GM10266 (cell line): ENCODE data around the gene SLC38A4.

Experiments
- DNase-seq: peaks from one replicate; pipeline ENCODE4 v3.0.0; 2012; ENCODE audit errors: extremely low spot score
- TF ChIP-seq, protein P1 (sequence below): IDR thresholded peaks from 2 replicates; pipeline ENCODE4 v1.5.1; 2012; ENCODE audit warnings: mild to moderate bottlenecking, low read depth; ENCODE audit not compliant: control insufficient read depth, insufficient read depth; ENCODE audit errors: missing control alignments

SLC38A4 gene

DNA sequence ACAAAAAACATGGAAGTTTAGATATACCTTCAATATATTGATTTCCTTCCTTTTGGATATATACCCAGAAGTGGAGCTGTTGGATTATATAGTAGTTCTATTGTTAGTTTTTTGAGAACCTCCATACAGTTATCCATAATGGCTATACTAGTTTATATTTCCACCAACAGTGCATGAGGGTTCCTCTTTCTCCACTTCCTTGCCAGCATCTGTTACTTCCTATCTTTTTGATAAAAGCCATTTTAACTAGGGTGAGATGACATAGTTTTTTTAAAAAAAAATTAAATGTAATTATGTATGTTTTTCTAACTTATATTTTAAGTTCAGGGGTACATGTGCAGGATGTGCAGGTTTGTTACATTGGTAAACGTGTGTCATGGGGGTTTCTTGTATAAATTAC lies 10.0 kb upstream of the SLC38A4 start:
- TF ChIP-seq, protein P1, sequence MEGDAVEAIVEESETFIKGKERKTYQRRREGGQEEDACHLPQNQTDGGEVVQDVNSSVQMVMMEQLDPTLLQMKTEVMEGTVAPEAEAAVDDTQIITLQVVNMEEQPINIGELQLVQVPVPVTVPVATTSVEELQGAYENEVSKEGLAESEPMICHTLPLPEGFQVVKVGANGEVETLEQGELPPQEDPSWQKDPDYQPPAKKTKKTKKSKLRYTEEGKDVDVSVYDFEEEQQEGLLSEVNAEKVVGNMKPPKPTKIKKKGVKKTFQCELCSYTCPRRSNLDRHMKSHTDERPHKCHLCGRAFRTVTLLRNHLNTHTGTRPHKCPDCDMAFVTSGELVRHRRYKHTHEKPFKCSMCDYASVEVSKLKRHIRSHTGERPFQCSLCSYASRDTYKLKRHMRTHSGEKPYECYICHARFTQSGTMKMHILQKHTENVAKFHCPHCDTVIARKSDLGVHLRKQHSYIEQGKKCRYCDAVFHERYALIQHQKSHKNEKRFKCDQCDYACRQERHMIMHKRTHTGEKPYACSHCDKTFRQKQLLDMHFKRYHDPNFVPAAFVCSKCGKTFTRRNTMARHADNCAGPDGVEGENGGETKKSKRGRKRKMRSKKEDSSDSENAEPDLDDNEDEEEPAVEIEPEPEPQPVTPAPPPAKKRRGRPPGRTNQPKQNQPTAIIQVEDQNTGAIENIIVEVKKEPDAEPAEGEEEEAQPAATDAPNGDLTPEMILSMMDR = no peak
- no peak for DNase-seq

DNA sequence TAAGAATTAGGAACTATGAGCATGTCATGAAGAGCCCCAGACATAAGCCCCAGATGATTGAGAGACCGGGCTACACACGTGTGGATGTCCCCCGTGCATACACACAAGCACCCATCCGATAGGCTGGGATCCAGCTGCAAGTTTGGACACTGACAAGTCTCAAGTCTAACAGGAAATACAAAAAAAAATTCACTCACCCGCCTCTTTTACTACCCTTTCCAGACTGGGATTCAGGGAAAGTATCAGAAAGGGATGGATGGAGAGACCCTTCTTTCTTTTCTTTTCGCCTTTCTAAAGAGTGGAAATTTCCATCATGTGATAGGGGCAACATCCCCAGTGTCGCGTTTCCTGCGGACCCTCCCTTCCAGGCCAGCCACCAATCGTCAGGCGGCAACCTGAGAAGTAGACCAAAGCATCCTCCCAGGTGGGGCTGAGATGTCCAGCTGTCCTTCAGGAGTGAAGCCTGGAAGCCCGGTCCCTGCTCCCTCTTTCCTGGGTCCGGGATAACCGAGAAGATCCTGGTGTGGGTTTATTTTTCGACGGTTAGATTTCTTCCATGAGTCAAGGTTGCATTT lies 6.4 kb upstream of the SLC38A4 start:
- TF ChIP-seq, protein P1 = no peak
- no peak for DNase-seq

DNA sequence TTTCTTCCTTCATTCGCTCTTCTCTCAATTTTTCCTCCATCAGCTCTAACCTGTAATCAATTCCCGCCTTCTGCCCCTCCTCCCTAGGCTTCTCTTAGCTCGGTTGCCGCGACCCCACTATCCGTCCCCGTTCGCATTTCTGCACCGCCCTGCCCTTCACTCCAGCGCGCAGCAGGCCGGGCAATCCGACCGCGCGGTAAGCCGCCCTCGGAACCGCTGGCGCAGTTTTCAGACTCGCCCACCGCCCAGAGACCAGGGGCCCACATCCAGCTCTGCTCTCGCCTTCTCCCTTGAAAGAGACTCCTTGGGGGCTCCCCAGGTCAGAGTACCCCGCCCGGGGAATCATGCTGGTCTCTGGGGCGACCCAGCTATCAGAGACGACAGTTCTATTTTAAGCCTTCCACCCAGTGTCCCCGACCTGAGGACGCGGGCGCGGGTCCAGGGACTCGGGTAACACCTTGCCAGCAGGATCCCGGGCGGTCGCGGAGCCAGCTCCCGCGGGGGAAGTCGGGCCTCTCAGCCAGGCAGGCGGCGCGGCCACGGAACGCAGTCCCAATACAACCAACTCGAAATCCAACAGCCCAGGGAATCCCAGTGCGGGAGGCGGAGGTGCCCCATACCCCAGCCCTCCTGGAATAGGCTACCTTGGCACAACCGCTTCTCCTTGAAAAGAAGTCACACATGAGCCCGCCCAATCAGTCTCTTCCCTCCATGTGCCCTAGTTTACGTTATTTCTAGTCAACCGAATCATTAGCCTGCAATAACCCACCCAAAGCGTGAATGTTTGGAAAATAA lies 5.7 kb upstream of the SLC38A4 start:
- no peak for DNase-seq
- TF ChIP-seq, protein P1 = no peak

DNA sequence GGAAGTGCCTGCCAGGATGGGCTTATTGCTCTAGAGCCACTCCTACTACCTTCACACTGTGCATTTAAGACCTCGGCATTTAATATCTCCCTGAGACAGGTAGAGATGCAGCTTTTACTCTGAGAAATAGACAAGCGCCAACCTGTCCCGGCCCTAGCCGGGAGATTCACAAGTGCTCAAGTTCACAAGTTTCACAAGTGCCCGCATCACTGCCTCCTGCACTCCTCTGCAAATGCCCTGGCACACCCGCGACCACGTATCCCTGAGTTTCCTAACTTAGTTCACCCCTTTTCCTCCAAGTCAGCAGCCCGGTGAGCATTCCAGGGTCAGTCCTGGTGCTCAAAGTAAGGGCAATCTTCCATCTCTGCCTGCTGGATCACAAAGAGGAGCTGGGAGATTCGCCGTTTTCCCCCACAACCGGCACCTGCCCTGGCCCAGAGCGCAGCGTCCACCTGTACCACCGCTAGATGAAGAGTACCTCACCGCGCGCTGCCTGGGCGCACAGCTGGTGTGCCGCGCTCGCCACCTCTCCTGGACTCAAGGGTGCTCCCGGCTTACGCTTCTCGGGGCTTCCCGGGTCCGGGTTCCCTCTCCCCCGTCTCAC lies 5.0 kb upstream of the SLC38A4 start:
- DNase-seq = no peak
- TF ChIP-seq, protein P1 = no peak

DNA sequence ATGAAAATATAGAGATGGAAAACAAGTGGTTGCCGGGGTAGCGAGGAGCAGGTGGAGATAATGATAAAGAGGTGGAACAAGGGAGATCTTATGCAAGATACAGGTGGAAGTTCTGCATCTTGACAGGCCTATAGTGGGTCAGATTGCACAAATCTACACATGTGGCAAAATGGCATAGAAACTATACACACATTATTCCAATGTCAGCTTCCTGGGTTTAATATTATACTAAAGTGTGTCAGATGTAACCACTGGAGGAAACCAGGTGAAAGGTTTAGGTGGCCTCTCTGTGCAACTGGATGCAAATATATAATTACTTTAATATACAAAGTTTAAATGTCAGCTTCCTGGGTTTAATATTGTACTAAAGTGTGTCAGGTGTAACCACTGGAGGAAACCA lies 1.1 kb downstream of the SLC38A4 start:
- TF ChIP-seq, protein P1 = no peak
- no peak for DNase-seq

DNA sequence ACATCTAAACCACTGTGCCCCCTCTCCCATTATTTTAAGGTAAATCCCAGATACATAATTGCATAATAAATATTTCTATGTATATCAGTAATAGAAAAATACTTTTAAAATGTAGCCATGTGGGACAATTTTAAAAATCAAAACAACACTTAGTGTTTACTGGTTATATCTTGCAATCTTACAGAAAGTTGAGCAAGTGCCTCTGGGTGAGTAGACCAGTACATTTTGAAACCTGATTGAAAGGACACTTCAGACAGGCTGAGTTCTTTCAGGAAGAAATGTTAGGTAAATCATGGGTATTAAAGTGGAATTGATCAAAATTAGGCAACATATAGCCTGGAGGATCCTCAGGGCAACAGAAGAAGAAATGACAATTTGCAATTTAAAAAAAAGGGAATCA lies 7.2 kb downstream of the SLC38A4 start:
- DNase-seq = no peak
- TF ChIP-seq, protein P1 = no peak

DNA sequence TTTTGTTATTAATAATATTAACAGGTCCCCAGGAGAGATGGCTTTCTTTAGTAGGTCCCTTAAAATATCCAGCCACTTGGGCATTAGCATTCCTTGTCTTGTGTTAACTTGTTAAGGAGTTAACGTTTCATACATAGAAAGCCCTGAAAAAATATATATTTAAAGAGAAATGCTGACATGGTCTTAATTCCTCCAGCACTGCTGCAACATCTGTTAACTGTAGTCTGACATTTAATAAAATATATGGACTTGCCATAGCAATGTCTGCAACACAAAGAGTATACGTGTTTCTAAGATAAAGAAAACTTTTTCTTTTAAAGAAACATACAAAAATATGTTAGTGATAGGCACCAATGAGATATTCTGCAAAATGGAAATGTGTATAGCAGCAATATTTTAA lies 10.0 kb downstream of the SLC38A4 start:
- TF ChIP-seq, protein P1 = no peak
- DNase-seq = no peak
